Ovary (tissue), 3 donors: ENCODE results near the gene CFAP100.

Experiments
- POLR2A ChIP-seq: fragments of 450-650 bp; IDR thresholded peaks from one replicate; pipeline ENCODE4 v1.6.1; 2017; ENCODE audit warnings: antibody characterized with exemption, mild to moderate bottlenecking, moderate library complexity
- TF ChIP-seq, protein P1 (sequence below), 3 donors: fragments of 450-650 bp in 2 of 3; fragments of 200-600 bp in 1 of 3; IDR thresholded peaks; one replicate each; pipeline versions ENCODE4 v1.5.1 to v1.8.0; 2016 to 2022; ENCODE audit warnings: antibody characterized with exemption in 3 of 3, mild to moderate bottlenecking in 1 of 3
- donor health status: DM: no; HTN: no; CAD: no.

DNA sequence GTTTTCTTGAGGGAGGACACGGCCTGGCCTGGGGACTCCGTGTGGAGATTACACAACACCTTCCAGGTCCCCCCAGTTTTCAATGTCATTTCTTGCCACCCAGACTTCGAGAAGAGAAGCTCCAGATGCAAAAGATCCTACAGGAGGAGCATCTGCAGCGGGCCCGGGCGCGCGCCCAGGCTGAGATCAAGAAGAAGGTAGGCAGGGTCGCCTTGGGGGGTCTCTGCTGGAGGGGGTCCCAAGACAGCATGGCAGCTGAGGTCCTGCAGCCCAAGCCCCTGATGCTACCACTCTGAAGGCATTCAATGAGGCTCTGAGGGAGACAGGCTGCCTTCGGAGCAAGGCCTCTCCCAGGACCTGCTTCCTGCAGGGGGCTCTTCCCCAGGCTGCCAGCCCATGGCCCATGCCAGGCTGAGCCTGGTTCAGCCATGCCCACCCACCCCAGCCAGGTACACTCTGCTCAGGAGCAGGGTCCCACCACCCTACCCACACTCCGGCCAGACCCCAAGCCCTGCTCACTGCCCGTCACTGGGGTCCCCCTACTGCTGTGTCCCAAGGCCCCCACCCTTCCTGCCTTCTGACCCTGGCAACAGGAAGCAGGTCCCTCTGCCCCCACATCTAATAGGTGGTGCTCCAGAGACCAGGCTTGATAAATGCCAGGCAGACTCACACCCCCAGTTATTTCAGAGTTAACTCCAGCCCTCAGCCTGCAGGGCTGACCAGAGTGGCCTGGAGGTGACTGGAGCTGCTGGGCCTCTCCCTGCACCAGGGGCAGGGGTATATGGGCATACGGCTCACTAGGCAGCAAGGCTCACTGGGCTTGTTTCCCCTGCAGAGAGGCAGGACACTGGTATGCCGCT, 41.0 kb downstream of the CFAP100 start:
- TF ChIP-seq, protein P1, sequence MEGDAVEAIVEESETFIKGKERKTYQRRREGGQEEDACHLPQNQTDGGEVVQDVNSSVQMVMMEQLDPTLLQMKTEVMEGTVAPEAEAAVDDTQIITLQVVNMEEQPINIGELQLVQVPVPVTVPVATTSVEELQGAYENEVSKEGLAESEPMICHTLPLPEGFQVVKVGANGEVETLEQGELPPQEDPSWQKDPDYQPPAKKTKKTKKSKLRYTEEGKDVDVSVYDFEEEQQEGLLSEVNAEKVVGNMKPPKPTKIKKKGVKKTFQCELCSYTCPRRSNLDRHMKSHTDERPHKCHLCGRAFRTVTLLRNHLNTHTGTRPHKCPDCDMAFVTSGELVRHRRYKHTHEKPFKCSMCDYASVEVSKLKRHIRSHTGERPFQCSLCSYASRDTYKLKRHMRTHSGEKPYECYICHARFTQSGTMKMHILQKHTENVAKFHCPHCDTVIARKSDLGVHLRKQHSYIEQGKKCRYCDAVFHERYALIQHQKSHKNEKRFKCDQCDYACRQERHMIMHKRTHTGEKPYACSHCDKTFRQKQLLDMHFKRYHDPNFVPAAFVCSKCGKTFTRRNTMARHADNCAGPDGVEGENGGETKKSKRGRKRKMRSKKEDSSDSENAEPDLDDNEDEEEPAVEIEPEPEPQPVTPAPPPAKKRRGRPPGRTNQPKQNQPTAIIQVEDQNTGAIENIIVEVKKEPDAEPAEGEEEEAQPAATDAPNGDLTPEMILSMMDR (IDR thresholded peaks at IDR 0.05): no peak
- no peak for TF ChIP-seq POLR2A
